HL-60 (cell line): ENCODE measurements around the gene ZNF502.
"Not testable (repeated sequence)": the region's sequence is repeated elsewhere in the genome, so short reads cannot be mapped to it uniquely, and the experiment has no call there.

Source experiments
- DNase-seq, 2 experiments: peaks; one replicate each; pipeline ENCODE4 v3.0.0-alpha.2; 2010 to 2020; ENCODE audit warnings: low read depth in 1 of 2, low spot score in 1 of 2
- H3K27ac ChIP-seq: fragments of 250-450 bp; sonication (Bioruptor Pico); replicated peaks from 2 replicates; pipeline ENCODE4 v1.5.1; 2020; ENCODE audit warnings: mild to moderate bottlenecking, moderate library complexity
- H3K27me3 ChIP-seq: fragments of 250-450 bp; sonication (Bioruptor Pico); 2 replicates; pipeline ENCODE4 v1.5.1; 2021; ENCODE audit warnings: mild to moderate bottlenecking, moderate library complexity; ENCODE audit not compliant: insufficient read depth, poor library complexity, severe bottlenecking
- H3K4me3 ChIP-seq: replicated peaks from 2 replicates; pipeline ENCODE4 v1.5.1; 2011; ENCODE audit warnings: mild to moderate bottlenecking, control low read depth, low read length; ENCODE audit not compliant: insufficient read depth
- CTCF ChIP-seq: IDR thresholded peaks from one replicate; pipeline ENCODE4 v1.5.1; 2011; ENCODE audit warnings: low read length, control low read depth, inconsistent platforms; ENCODE audit not compliant: insufficient read depth
- GABPA ChIP-seq: IDR thresholded peaks from 2 replicates; pipeline ENCODE4 v1.6.1; 2012; ENCODE audit warnings: low read depth
- POLR2AphosphoS5 ChIP-seq: IDR thresholded peaks from 2 replicates; pipeline ENCODE4 v1.6.1; 2012; ENCODE audit warnings: low read depth
- REST ChIP-seq: IDR thresholded peaks from 2 replicates; pipeline ENCODE4 v1.6.1; 2012; ENCODE audit warnings: low read depth; ENCODE audit not compliant: insufficient replicate concordance
- SPI1 ChIP-seq: IDR thresholded peaks from 2 replicates; pipeline ENCODE4 v1.6.1; 2012; ENCODE audit warnings: low read depth, mild to moderate bottlenecking, borderline replicate concordance

Gene ZNF502

GRCh38 chr3:44669760-44670159 is 42.7 kb upstream of the ZNF502 start:
- H3K27me3 ChIP-seq, result no peaks in the 10 kb centered on the region
- no peak for DNase-seq
- no peak overlapping the region for H3K4me3 ChIP-seq
- no peak overlapping the region for H3K27ac ChIP-seq
- TF ChIP-seq GABPA (no peak), SPI1 (no peak), REST (no peak), POLR2AphosphoS5 (no peak), CTCF (no peak)

- not testable (repeated sequence) for H3K27ac ChIP-seq, H3K4me3 ChIP-seq, DNase-seq, H3K27me3 ChIP-seq
Observed at GRCh38 chr3:44673466-44673865, 39.0 kb upstream of the ZNF502 start.

GRCh38 chr3:44674211-44674610 is 38.2 kb upstream of the ZNF502 start:
- Histone ChIP-seq H3K4me3 (no peak overlapping the region), H3K27ac (no peak overlapping the region), H3K27me3 (no peaks in the 10 kb centered on the region)
- TF ChIP-seq GABPA (no peak), POLR2AphosphoS5 (no peak), SPI1 (no peak), CTCF (no peak), REST (no peak)
- no peak for DNase-seq

- TF ChIP-seq GABPA (no peak), REST (no peak), CTCF (no peak), POLR2AphosphoS5 (no peak), SPI1 (no peak)
- Histone ChIP-seq H3K4me3 (no peak overlapping the region), H3K27ac (no peak overlapping the region), H3K27me3 (no peaks in the 10 kb centered on the region)
- DNase-seq, result no peak
Observed at GRCh38 chr3:44678480-44679116, 33.9 kb upstream of the ZNF502 start.
